ENCODE data around the gene JAGN1.

- TF ChIP-seq RAD21 (IDR thresholded peaks at IDR 0.05; ENCODE audit: low read length) (no peak), FOSL2 (IDR thresholded peaks at IDR 0.05; ENCODE audit: borderline replicate concordance, low read depth) (no peak), POLR2AphosphoS5 (IDR thresholded peaks at IDR 0.05; ENCODE audit: low read depth, low read length) (no peak), RFX5 (IDR thresholded peaks at IDR 0.05; ENCODE audit: low read length) (no peak), FOXM1 (IDR thresholded peaks at IDR 0.05; ENCODE audit: low read depth) (no peak), TEAD4 (IDR thresholded peaks at IDR 0.05; ENCODE audit: borderline replicate concordance, insufficient read depth) (no peak)
- TF ChIP-seq, protein P1, sequence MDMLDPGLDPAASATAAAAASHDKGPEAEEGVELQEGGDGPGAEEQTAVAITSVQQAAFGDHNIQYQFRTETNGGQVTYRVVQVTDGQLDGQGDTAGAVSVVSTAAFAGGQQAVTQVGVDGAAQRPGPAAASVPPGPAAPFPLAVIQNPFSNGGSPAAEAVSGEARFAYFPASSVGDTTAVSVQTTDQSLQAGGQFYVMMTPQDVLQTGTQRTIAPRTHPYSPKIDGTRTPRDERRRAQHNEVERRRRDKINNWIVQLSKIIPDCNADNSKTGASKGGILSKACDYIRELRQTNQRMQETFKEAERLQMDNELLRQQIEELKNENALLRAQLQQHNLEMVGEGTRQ (IDR thresholded peaks at IDR 0.05; ENCODE audit: borderline replicate concordance, low read depth, low read length): no peak
- TF ChIP-seq, protein P2, sequence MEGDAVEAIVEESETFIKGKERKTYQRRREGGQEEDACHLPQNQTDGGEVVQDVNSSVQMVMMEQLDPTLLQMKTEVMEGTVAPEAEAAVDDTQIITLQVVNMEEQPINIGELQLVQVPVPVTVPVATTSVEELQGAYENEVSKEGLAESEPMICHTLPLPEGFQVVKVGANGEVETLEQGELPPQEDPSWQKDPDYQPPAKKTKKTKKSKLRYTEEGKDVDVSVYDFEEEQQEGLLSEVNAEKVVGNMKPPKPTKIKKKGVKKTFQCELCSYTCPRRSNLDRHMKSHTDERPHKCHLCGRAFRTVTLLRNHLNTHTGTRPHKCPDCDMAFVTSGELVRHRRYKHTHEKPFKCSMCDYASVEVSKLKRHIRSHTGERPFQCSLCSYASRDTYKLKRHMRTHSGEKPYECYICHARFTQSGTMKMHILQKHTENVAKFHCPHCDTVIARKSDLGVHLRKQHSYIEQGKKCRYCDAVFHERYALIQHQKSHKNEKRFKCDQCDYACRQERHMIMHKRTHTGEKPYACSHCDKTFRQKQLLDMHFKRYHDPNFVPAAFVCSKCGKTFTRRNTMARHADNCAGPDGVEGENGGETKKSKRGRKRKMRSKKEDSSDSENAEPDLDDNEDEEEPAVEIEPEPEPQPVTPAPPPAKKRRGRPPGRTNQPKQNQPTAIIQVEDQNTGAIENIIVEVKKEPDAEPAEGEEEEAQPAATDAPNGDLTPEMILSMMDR (IDR thresholded peaks at IDR 0.05): no peak
Observed at GRCh38 chr3:9913601-9914000, 23.2 kb downstream of the JAGN1 start.
